Spleen (tissue), 7 donors: Measurements from ENCODE around the gene CSNK1D.

Source experiments
- POLR2A ChIP-seq, 3 donors: fragments of 450-650 bp; IDR thresholded peaks; one replicate each; pipeline ENCODE4 v1.5.1; 2017; ENCODE audit warnings: antibody characterized with exemption in 3 of 3, mild to moderate bottlenecking in 1 of 3
- TF ChIP-seq, protein P1 (sequence below), 11 experiments: fragments of 200-600 bp in 7 of 11; fragments of 450-650 bp in 4 of 11; sonication (generic) in 4 of 11; IDR thresholded peaks in 8 of 11; conservative IDR thresholded peaks in 3 of 11; 1 replicate in 7 of 11; 2 replicates in 4 of 11; pipeline versions ENCODE4 v1.4.0 to v1.8.0; 2016 to 2021; ENCODE audit warnings: antibody characterized with exemption in 11 of 11, inconsistent platforms in 4 of 11, mild to moderate bottlenecking in 1 of 11
- donor health status: DM: no; HTN: no; CAD: no; lungs with moderate emphysema.
- donor health status: DM: no; HTN: no; CAD: no.
- donor health status: DM: no; HTN: no; CAD: no.

- TF ChIP-seq, protein P1, sequence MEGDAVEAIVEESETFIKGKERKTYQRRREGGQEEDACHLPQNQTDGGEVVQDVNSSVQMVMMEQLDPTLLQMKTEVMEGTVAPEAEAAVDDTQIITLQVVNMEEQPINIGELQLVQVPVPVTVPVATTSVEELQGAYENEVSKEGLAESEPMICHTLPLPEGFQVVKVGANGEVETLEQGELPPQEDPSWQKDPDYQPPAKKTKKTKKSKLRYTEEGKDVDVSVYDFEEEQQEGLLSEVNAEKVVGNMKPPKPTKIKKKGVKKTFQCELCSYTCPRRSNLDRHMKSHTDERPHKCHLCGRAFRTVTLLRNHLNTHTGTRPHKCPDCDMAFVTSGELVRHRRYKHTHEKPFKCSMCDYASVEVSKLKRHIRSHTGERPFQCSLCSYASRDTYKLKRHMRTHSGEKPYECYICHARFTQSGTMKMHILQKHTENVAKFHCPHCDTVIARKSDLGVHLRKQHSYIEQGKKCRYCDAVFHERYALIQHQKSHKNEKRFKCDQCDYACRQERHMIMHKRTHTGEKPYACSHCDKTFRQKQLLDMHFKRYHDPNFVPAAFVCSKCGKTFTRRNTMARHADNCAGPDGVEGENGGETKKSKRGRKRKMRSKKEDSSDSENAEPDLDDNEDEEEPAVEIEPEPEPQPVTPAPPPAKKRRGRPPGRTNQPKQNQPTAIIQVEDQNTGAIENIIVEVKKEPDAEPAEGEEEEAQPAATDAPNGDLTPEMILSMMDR (IDR thresholded peaks at IDR 0.05 in 8 of 11, conservative IDR thresholded peaks at IDR 0.05 in 3 of 11), result no peak
- TF ChIP-seq POLR2A (IDR thresholded peaks at IDR 0.05), result no peak
Observed at GRCh38 chr17:82262344-82262743, 11.2 kb downstream of the CSNK1D start.
